Measurements from ENCODE around the gene UNC93B1.

The UNC93B1 gene

GRCh38 chr11:68024508-68024907 lies 20.6 kb upstream of the UNC93B1 start:
- no peak for DNase-seq
- TF ChIP-seq GATA1 (IDR thresholded peaks at IDR 0.05; ENCODE audit: low read depth, low read length) (no peak), POLR2A (IDR thresholded peaks at IDR 0.05; ENCODE audit: low read length) (no peak)

GRCh38 chr11:68022531-68022930 lies 18.6 kb upstream of the UNC93B1 start:
- DNase-seq = no peak
- no peak for TF ChIP-seq GATA1 (IDR thresholded peaks at IDR 0.05; ENCODE audit: low read depth, low read length)
- no peak for TF ChIP-seq POLR2A (IDR thresholded peaks at IDR 0.05; ENCODE audit: low read length)

GRCh38 chr11:68021167-68021787 lies 17.4 kb upstream of the UNC93B1 start:
- TF ChIP-seq POLR2A (IDR thresholded peaks at IDR 0.05; ENCODE audit: low read length) = no peak
- TF ChIP-seq GATA1 (IDR thresholded peaks at IDR 0.05; ENCODE audit: low read depth, low read length) = no peak
- no peak for DNase-seq

- TF ChIP-seq POLR2A (IDR thresholded peaks at IDR 0.05; ENCODE audit: low read length) (no peak), GATA1 (IDR thresholded peaks at IDR 0.05; ENCODE audit: low read depth, low read length) (no peak)
- DNase-seq = peak; percentile 44 to 49
These were observed 16.7 kb upstream of the UNC93B1 start for GRCh38 chr11:68020575-68020974.

GRCh38 chr11:68019486-68019885 lies 15.6 kb upstream of the UNC93B1 start:
- TF ChIP-seq POLR2A (IDR thresholded peaks at IDR 0.05; ENCODE audit: low read length) (peak; percentile 4), GATA1 (IDR thresholded peaks at IDR 0.05; ENCODE audit: low read depth, low read length) (no peak)

GRCh38 chr11:68018730-68019190 lies 14.9 kb upstream of the UNC93B1 start:
- DNase-seq = no peak
- TF ChIP-seq POLR2A (IDR thresholded peaks at IDR 0.05; ENCODE audit: low read length) (no peak), GATA1 (IDR thresholded peaks at IDR 0.05; ENCODE audit: low read depth, low read length) (no peak)

More at GRCh38 chr11:68019486-68019885, 15.6 kb upstream of the UNC93B1 start:
- no peak for DNase-seq

GRCh38 chr11:68017980-68018729 lies 14.3 kb upstream of the UNC93B1 start:
- TF ChIP-seq POLR2A (IDR thresholded peaks at IDR 0.05; ENCODE audit: low read length) (no peak), GATA1 (IDR thresholded peaks at IDR 0.05; ENCODE audit: low read depth, low read length) (no peak)
- no peak for DNase-seq

GRCh38 chr11:68016904-68017817 lies 13.3 kb upstream of the UNC93B1 start:
- DNase-seq = peak; percentile 24 to 45
- TF ChIP-seq GATA1 (IDR thresholded peaks at IDR 0.05; ENCODE audit: low read depth, low read length) (no peak), POLR2A (IDR thresholded peaks at IDR 0.05; ENCODE audit: low read length) (peak; percentile 37)

GRCh38 chr11:68016161-68016903 lies 12.4 kb upstream of the UNC93B1 start:
- TF ChIP-seq POLR2A (IDR thresholded peaks at IDR 0.05; ENCODE audit: low read length) (no peak), GATA1 (IDR thresholded peaks at IDR 0.05; ENCODE audit: low read depth, low read length) (no peak)

GRCh38 chr11:68015467-68015866 lies 11.6 kb upstream of the UNC93B1 start:
- TF ChIP-seq GATA1 (IDR thresholded peaks at IDR 0.05; ENCODE audit: low read depth, low read length) (no peak), POLR2A (IDR thresholded peaks at IDR 0.05; ENCODE audit: low read length) (no peak)
- no peak for DNase-seq

More at GRCh38 chr11:68016161-68016903, 12.4 kb upstream of the UNC93B1 start:
- DNase-seq = no peak

- TF ChIP-seq POLR2A (IDR thresholded peaks at IDR 0.05; ENCODE audit: low read length) (peak; percentile 9), GATA1 (IDR thresholded peaks at IDR 0.05; ENCODE audit: low read depth, low read length) (no peak)
These were observed 11.1 kb upstream of the UNC93B1 start for GRCh38 chr11:68014947-68015447.

GRCh38 chr11:68014157-68014946 lies 10.5 kb upstream of the UNC93B1 start:
- DNase-seq = peak in 1 of 2 experiments; percentile 20

More at GRCh38 chr11:68014947-68015447, 11.1 kb upstream of the UNC93B1 start:
- DNase-seq = no peak

More at GRCh38 chr11:68014157-68014946, 10.5 kb upstream of the UNC93B1 start:
- TF ChIP-seq GATA1 (IDR thresholded peaks at IDR 0.05; ENCODE audit: low read depth, low read length) = no peak
- TF ChIP-seq POLR2A (IDR thresholded peaks at IDR 0.05; ENCODE audit: low read length) = peak; percentile 49

Data from erythroblast (primary cell).